Suprapubic skin (tissue), 4 donors: ENCODE data around the gene RPS16. TPM values are rescaled to one million over a fixed set of nuclear protein-coding genes. Genes with fewer than 3 reads are reported as not detected.

Source experiments
- DNase-seq, 2 donors: peaks; one replicate each; pipeline ENCODE4 v3.0.0-alpha.2; 2019; ENCODE audit warnings: low spot score in 2 of 2
- H3K27ac ChIP-seq: fragments of 200-600 bp; sonication (generic); one replicate; pipeline ENCODE4 v1.5.1; 2019
- H3K27me3 ChIP-seq: fragments of 200-600 bp; sonication (generic); one replicate; pipeline ENCODE4 v1.5.1; 2019
- H3K36me3 ChIP-seq: fragments of 200-600 bp; sonication (generic); one replicate; pipeline ENCODE4 v1.5.1; 2019
- H3K4me1 ChIP-seq: fragments of 200-600 bp; sonication (generic); one replicate; pipeline ENCODE4 v1.5.1; 2019
- H3K4me3 ChIP-seq: fragments of 200-600 bp; sonication (generic); one replicate; pipeline ENCODE4 v1.5.1; 2019; ENCODE audit warnings: mild to moderate bottlenecking
- H3K9me3 ChIP-seq: fragments of 200-600 bp; sonication (generic); one replicate; pipeline ENCODE4 v1.5.1; 2019
- EP300 ChIP-seq: sonication (generic); formaldehyde crosslinking; IDR thresholded peaks from one replicate; pipeline ENCODE4 v1.6.1; 2017; ENCODE audit warnings: antibody characterized with exemption
- POLR2A ChIP-seq, 2 donors: fragments of 450-650 bp; IDR thresholded peaks; one replicate each; pipeline ENCODE4 v1.6.1; 2017; ENCODE audit warnings: antibody characterized with exemption in 2 of 2, mild to moderate bottlenecking in 2 of 2, moderate library complexity in 2 of 2
- POLR2AphosphoS5 ChIP-seq, 3 donors: sonication (generic); formaldehyde crosslinking; IDR thresholded peaks; one replicate each; pipeline ENCODE4 v1.6.1; 2017; ENCODE audit warnings: antibody characterized with exemption in 3 of 3
- WGBS: methylation state at CpG from one replicate; pipeline ENCODE4 v1.1.5; 2018; 5-methylcytosine and 5-hydroxymethylcytosine counted together
- total RNA-seq, 4 donors: library from RNA; depleted of rRNA; stranded (reverse); fragments of >200 nt; gene quantifications; one replicate each; pipeline ENCODE4 v1.1.0, GENCODE V29; 2016
- TF ChIP-seq, protein P1 (sequence below), 2 donors: fragments of 200-600 bp in 1 of 2; fragments of 450-650 bp in 1 of 2; sonication (generic) in 1 of 2; IDR thresholded peaks; one replicate each; pipeline ENCODE4 v1.5.1; 2016 to 2019; ENCODE audit warnings: antibody characterized with exemption in 2 of 2, mild to moderate bottlenecking in 1 of 2, moderate library complexity in 1 of 2

RPS16 gene
- total RNA-seq, 4 donors from 2014 or later, result 1,096 to 2,035 (median 1,787) TPM

- Histone ChIP-seq H3K4me1 (peaks cover 45% of the 10 kb centered on the region), H3K27ac (peak overlapping the region; percentile 81), H3K36me3 (peaks cover 15% of the 10 kb centered on the region), H3K9me3 (no peaks in the 10 kb centered on the region), H3K27me3 (no peaks in the 10 kb centered on the region), H3K4me3 (peak overlapping the region; percentile 93)
- DNase-seq, result peak; percentile 84 to 89
- TF ChIP-seq EP300 (no peak), POLR2A (IDR thresholded peaks at IDR 0.05) (no peak)
- WGBS, result 3% methylated on average over 37 of the region's 54 CpGs
Observed at GRCh38 chr19:39413272-39413910, 22.4 kb downstream of the RPS16 start.

DNA sequence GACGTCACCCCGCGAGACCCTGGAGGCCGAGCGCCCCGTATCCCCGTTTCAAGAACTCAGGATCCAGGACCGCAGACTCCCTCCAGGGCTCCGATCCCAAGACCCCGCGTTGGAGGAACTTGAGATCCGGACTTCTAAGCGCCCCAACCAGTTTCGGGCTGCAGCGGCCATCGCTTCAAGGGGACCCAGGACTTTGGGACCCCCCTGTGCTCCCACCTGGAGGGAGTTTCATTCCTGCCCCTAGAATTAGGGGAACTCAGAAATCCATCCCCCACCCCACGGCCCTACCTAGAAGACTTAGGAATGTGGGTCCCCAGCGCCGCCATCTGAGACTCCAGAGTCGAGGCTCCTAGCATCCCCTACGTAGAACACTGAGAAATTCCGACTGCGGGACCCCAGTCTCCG is 22.9 kb downstream of the RPS16 start:
- Histone ChIP-seq H3K27me3 (no peaks in the 10 kb centered on the region), H3K27ac (peak overlapping the region; percentile 81), H3K4me3 (peak overlapping the region; percentile 93), H3K4me1 (peaks cover 45% of the 10 kb centered on the region), H3K36me3 (peaks cover 19% of the 10 kb centered on the region), H3K9me3 (no peaks in the 10 kb centered on the region)
- no peak for DNase-seq
- WGBS, result 3% methylated on average over 8 of the region's 24 CpGs
- TF ChIP-seq EP300 (no peak), POLR2A (IDR thresholded peaks at IDR 0.05) (no peak), POLR2AphosphoS5 (IDR thresholded peaks at IDR 0.05) (no peak)
- TF ChIP-seq, protein P1, sequence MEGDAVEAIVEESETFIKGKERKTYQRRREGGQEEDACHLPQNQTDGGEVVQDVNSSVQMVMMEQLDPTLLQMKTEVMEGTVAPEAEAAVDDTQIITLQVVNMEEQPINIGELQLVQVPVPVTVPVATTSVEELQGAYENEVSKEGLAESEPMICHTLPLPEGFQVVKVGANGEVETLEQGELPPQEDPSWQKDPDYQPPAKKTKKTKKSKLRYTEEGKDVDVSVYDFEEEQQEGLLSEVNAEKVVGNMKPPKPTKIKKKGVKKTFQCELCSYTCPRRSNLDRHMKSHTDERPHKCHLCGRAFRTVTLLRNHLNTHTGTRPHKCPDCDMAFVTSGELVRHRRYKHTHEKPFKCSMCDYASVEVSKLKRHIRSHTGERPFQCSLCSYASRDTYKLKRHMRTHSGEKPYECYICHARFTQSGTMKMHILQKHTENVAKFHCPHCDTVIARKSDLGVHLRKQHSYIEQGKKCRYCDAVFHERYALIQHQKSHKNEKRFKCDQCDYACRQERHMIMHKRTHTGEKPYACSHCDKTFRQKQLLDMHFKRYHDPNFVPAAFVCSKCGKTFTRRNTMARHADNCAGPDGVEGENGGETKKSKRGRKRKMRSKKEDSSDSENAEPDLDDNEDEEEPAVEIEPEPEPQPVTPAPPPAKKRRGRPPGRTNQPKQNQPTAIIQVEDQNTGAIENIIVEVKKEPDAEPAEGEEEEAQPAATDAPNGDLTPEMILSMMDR (IDR thresholded peaks at IDR 0.05), result no peak

DNA sequence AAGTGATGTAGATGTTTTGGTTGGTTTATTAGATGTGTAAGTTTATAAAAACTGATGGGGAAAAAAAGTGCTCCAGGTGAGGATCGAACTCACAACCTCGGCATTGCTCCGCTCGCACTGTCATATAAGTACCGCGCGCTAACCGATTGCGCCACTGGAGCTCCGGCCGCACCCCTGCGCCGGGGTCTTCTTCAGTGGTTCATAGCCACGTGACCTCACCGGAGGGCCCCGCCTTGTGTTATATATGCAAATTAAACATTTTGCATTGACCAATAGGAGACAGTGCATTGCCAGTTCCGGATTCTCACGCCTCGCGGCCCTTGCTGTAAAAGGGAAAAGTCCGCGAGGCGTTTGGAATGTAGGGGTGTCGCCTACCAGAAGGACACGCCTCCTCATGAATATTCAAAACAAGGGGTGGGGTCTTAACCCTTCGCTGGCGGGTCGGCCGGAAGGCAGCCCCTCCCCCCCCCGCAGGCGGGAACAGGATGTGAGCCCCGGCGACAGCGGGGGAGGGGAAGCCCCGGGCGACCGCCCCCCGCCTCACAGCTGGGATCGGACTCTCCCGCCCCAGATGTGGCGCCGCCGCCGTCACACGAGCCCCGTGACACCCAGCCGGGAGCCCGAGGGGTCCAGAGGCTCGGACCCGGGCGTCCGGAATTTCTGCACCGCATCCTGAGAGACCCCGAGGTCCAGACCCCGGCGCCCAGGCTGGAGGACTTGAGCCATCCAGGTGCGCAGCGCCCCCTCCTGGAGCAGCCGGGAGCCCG is 23.5 kb downstream of the RPS16 start, which contains the start of gene PLEKHG2:
Gene PLEKHG2 (plus strand): TSS at position 570 of the 767 bp plus-strand sequence. CDS start 1,418 bp downstream, outside the sequence.
- TF ChIP-seq, protein P1 (IDR thresholded peaks at IDR 0.05), result peak; percentile 67 to 83
- peak; percentile 95 to 100 (median 95) for TF ChIP-seq POLR2AphosphoS5 (IDR thresholded peaks at IDR 0.05)
- peak; percentile 94 to 97 for TF ChIP-seq POLR2A (IDR thresholded peaks at IDR 0.05)
- no peak for TF ChIP-seq EP300
- WGBS, result 0% methylated on average over 22 of the region's 60 CpGs
- Histone ChIP-seq H3K27ac (peak within 1 kb of the TSS; percentile 100), H3K4me3 (peak within 1 kb of the TSS; percentile 93), H3K4me1 (peaks cover 45% of the 10 kb centered on the region), H3K27me3 (no peaks in the 10 kb centered on the region), H3K9me3 (no peaks in the 10 kb centered on the region), H3K36me3 (peaks cover 19% of the 10 kb centered on the region)
- DNase-seq, result peak; percentile 99

- H3K36me3 ChIP-seq, result peaks cover 22% of the 10 kb centered on the region
- peak overlapping the region; percentile 93 for H3K4me3 ChIP-seq
- H3K9me3 ChIP-seq, result no peaks in the 10 kb centered on the region
- H3K27me3 ChIP-seq, result no peaks in the 10 kb centered on the region
- peak; percentile 96 to 97 for DNase-seq
- peak overlapping the region; percentile 100 for H3K27ac ChIP-seq
- 0% methylated on average over 7 of the region's 7 CpGs for WGBS
- TF ChIP-seq, protein P1 (IDR thresholded peaks at IDR 0.05), result peak; percentile 86 to 100
- TF ChIP-seq POLR2AphosphoS5 (IDR thresholded peaks at IDR 0.05) (no peak), POLR2A (IDR thresholded peaks at IDR 0.05) (no peak), EP300 (no peak)
- H3K4me1 ChIP-seq, result peaks cover 45% of the 10 kb centered on the region
Observed at GRCh38 chr19:39411832-39412099, 24.0 kb downstream of the RPS16 start.

DNA sequence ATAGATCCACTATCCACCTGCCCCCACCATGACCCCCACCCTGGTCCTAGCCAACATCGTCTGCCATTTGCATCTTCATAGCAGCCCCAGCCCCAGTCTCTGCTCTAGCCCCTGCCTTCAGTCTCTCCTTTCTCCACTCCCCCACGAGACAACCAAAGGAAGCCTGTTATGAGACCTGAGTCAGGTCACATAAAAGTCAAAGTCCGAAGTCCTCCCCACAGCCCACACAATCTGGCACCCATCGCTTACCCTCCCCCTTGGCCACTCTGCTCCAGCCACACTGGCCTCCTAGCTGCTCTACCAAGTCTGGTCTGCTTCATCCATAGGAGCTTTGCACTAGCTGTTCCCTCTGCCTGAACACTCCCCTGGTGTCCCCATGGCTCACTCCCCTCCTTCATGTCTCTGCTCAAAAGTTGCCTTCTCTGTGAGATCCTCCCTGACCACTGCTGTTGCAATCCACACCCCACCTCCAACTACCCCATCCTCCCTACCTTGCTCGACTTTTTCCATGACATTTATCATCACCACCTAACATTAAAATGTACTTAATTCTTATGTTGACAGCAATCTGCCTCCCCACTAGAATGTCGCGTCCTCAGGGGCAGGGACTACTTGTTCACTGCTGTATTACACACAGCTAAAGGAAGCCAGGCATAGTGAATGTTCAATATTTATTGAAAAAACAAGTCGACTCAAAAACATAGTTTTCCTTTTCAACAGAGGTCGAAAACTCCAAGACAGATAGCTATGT is 24.5 kb downstream of the RPS16 start:
- Histone ChIP-seq H3K36me3 (peaks cover 22% of the 10 kb centered on the region), H3K9me3 (no peaks in the 10 kb centered on the region), H3K4me1 (peaks cover 46% of the 10 kb centered on the region), H3K27me3 (no peaks in the 10 kb centered on the region), H3K4me3 (peak overlapping the region; percentile 93), H3K27ac (peak overlapping the region; percentile 100)
- TF ChIP-seq POLR2A (IDR thresholded peaks at IDR 0.05) (peak; percentile 60 to 65), POLR2AphosphoS5 (IDR thresholded peaks at IDR 0.05) (peak in 1 of 3 donors; percentile 66), EP300 (peak; percentile 71)
- TF ChIP-seq, protein P1 (IDR thresholded peaks at IDR 0.05), result no peak
- WGBS, result 15% methylated on average over 9 of the region's 9 CpGs
- peak; percentile 84 to 90 for DNase-seq
